ENCODE measurements around the gene NPL.

NPL gene

GRCh38 chr1:182781841-182782586, 7.6 kb upstream of the NPL start:
- TF ChIP-seq CTCF (conservative IDR thresholded peaks at IDR 0.05) = peak; percentile 80
- no peak overlapping the region for H3K27ac ChIP-seq

GRCh38 chr1:182782587-182782913, 7.0 kb upstream of the NPL start:
- H3K27ac ChIP-seq = no peak overlapping the region

GRCh38 chr1:182783068-182783467, 6.5 kb upstream of the NPL start:
- TF ChIP-seq CTCF (conservative IDR thresholded peaks at IDR 0.05) = no peak
- no peak overlapping the region for H3K27ac ChIP-seq

More at GRCh38 chr1:182782587-182782913, 7.0 kb upstream of the NPL start:
- peak; percentile 36 for TF ChIP-seq CTCF (conservative IDR thresholded peaks at IDR 0.05)

GRCh38 chr1:182784556-182785171, 4.9 kb upstream of the NPL start:
- H3K27ac ChIP-seq = no peak overlapping the region
- TF ChIP-seq CTCF (conservative IDR thresholded peaks at IDR 0.05) = peak; percentile 90

GRCh38 chr1:182785181-182785580, 4.4 kb upstream of the NPL start:
- TF ChIP-seq CTCF (conservative IDR thresholded peaks at IDR 0.05) = no peak
- no peak overlapping the region for H3K27ac ChIP-seq

GRCh38 chr1:182786223-182786994, 3.2 kb upstream of the NPL start:
- TF ChIP-seq CTCF (conservative IDR thresholded peaks at IDR 0.05) = peak; percentile 78
- H3K27ac ChIP-seq = no peak overlapping the region

- no peak overlapping the region for H3K27ac ChIP-seq
- TF ChIP-seq CTCF (conservative IDR thresholded peaks at IDR 0.05) = peak; percentile 47
Measured at GRCh38 chr1:182786995-182787324, 2.6 kb upstream of the NPL start.

All from VCaP (cell line).